Adrenal gland (tissue), 12 donors: ENCODE measurements around the gene MYG1. TPM values are rescaled to one million over a fixed set of nuclear protein-coding genes. Genes with fewer than 3 reads are reported as not detected.
A peak's percentile ranks its signal among the peaks of the same experiment; 100 is the strongest.

Experiments used
- DNase-seq, 7 donors: peaks; one replicate each; pipeline ENCODE4 v3.0.0-alpha.2; 2019 to 2020
- H3K27ac ChIP-seq, 5 donors: fragments of 200-600 bp; sonication (generic) in 4 of 5; 1 replicate in 3 of 5; 2 replicates in 2 of 5; pipeline versions ENCODE4 v1.5.1 to v1.8.0; 2016 to 2020; ENCODE audit warnings: mild to moderate bottlenecking in 1 of 5
- H3K27me3 ChIP-seq: fragments of 200-600 bp; 2 replicates; pipeline ENCODE4 v1.8.0; 2021
- H3K36me3 ChIP-seq, 2 donors: fragments of 200-600 bp; replicated peaks in 1 of 2; 1 replicate in 1 of 2; 2 replicates in 1 of 2; pipeline versions ENCODE4 v1.5.1 to v1.8.0; 2018 to 2022
- H3K4me1 ChIP-seq, 2 donors: fragments of 200-600 bp; replicated peaks in 1 of 2; 1 replicate in 1 of 2; 2 replicates in 1 of 2; pipeline versions ENCODE4 v1.5.1 to v1.8.0; 2018 to 2021
- H3K4me3 ChIP-seq, 4 donors: fragments of 200-600 bp; sonication (generic) in 3 of 4; one replicate each; pipeline ENCODE4 v1.5.1; 2016 to 2018
- H3K9me3 ChIP-seq, 3 donors: fragments of 200-600 bp; sonication (generic) in 1 of 3; replicated peaks in 1 of 3; 1 replicate in 2 of 3; 2 replicates in 1 of 3; pipeline versions ENCODE4 v1.5.1 to v1.8.0; 2016 to 2021
- CTCF ChIP-seq, 6 experiments: fragments of 450-650 bp in 4 of 6; fragments of 200-600 bp in 2 of 6; sonication (generic) in 1 of 6; IDR thresholded peaks; 1 replicate in 5 of 6; 2 replicates in 1 of 6; pipeline versions ENCODE4 v1.5.1 to v1.8.0; 2016 to 2021; ENCODE audit warnings: antibody characterized with exemption in 6 of 6, mild to moderate bottlenecking in 2 of 6, moderate library complexity in 1 of 6
- POLR2A ChIP-seq, 2 donors: fragments of 450-650 bp; IDR thresholded peaks; one replicate each; pipeline ENCODE4 v1.6.1; 2017; ENCODE audit warnings: antibody characterized with exemption in 2 of 2, mild to moderate bottlenecking in 2 of 2, moderate library complexity in 1 of 2
- WGBS, 4 donors: extraction: QIAGEN DNeasy Blood & Tissue Kit in 2 of 4; methylation state at CpG; one replicate each; pipeline versions ENCODE4 v1.1.5 to v1.1.7; 2013 to 2017; 5-methylcytosine and 5-hydroxymethylcytosine counted together
- intact Hi-C, 2 donors: fragments of 100-400 bp; cut with DNase I; formaldehyde crosslinking; loops; one replicate each; pipeline versions ENCODE4 v1.14.1 to v1.15.0; 2022 to 2023
- polyA plus RNA-seq, 3 donors: library from polyadenylated mRNA; stranded (reverse); fragments of 200-250 nt in 2 of 3; fragments of 350-450 nt in 1 of 3; fragmentation: Illumina TruSeq in 1 of 3; extraction: RNeasy Lipid Tissue Mini Kit (QIAGEN cat#74804) in 1 of 3; gene quantifications; one replicate each; pipeline ENCODE4 v1.2.3, GENCODE V29; 2013 to 2014
- total RNA-seq, 9 donors: library from RNA; depleted of rRNA in 4 of 9; stranded (reverse); fragments of >200 nt in 4 of 9; fragments of 120-200 nt in 1 of 9; fragmentation: NEBNext Ultra II Directional in 1 of 9; extraction: Animal tissue kit (Norgen Biotek cat#: 25700) in 1 of 9; gene quantifications; one replicate each; pipeline versions ENCODE4 v1.1.0 to v1.2.4, GENCODE V29; 2013 to 2023
- donor health status: healthy with polysubstance abuse.
- donor health status: Bipolar disorder and iron deficiency.
- donor health status: DM: yes; HTN: yes; CAD: no.
- donor health status: DM: no; HTN: no; CAD: no.
- donor health status: DM: no; HTN: no; CAD: no.
- donor health status: DM: yes; HTN: yes; CAD: no.

Gene MYG1
- total and polyA plus RNA-seq, 12 donors, result 45.9 to 240 (median 70.6) TPM

GRCh38 chr12:53267999-53268629, 31.4 kb upstream of the MYG1 start, which contains the start of gene ESPL1:
ESPL1 (plus strand) TSS chr12:53268299; CDS start chr12:53268767, 468 bp downstream.
- peaks cover 0 to 10% of the 10 kb centered on the region in 2 donors for H3K4me1 ChIP-seq
- H3K36me3 ChIP-seq, result no peaks in the 10 kb centered on the region
- no peaks in the 10 kb centered on the region for H3K9me3 ChIP-seq
- peak within 1 kb of the TSS in 3 of 4 donors; percentile 44 to 68 (median 53) for H3K4me3 ChIP-seq
- H3K27ac ChIP-seq, result peak within 1 kb of the TSS in 1 of 5 donors; percentile 2
- 0 to 1% (median 0%) methylated on average over 44 to 58 of the region's 58 CpGs for WGBS, 4 donors
- no peaks in the 10 kb centered on the region for H3K27me3 ChIP-seq
- intact Hi-C loops, result no loop called here
- peak; percentile 54 to 77 (median 68) for DNase-seq
- TF ChIP-seq CTCF (IDR thresholded peaks at IDR 0.05) (peak in 4 of 6 experiments; percentile 7 to 39 (median 26)), POLR2A (IDR thresholded peaks at IDR 0.05) (peak in 1 of 2 donors; percentile 13)

GRCh38 chr12:53268630-53269562, 30.6 kb upstream of the MYG1 start:
- peak overlapping the region in 1 of 5 donors; percentile 2 for H3K27ac ChIP-seq
- intact Hi-C loops, result no loop called here
- H3K4me3 ChIP-seq, result peak overlapping the region in 3 of 4 donors; percentile 44 to 68 (median 53)
- WGBS, 4 donors, result 58 to 61% (median 60%) methylated on average over 18 to 20 of the region's 20 CpGs
- no peak for DNase-seq
- peaks cover 0 to 10% of the 10 kb centered on the region in 2 donors for H3K4me1 ChIP-seq
- TF ChIP-seq CTCF (IDR thresholded peaks at IDR 0.05) (no peak), POLR2A (IDR thresholded peaks at IDR 0.05) (no peak)
- no peaks in the 10 kb centered on the region for H3K9me3 ChIP-seq
- H3K27me3 ChIP-seq, result no peaks in the 10 kb centered on the region
- H3K36me3 ChIP-seq, result no peaks in the 10 kb centered on the region

GRCh38 chr12:53274445-53274844, 25.1 kb upstream of the MYG1 start:
- TF ChIP-seq POLR2A (IDR thresholded peaks at IDR 0.05) (no peak), CTCF (IDR thresholded peaks at IDR 0.05) (no peak)
- no peak overlapping the region for H3K4me3 ChIP-seq
- WGBS, 4 donors, result 96 to 99% (median 98%) methylated on average over 5 of the region's 5 CpGs
- no peaks in the 10 kb centered on the region for H3K36me3 ChIP-seq
- H3K9me3 ChIP-seq, result no peaks in the 10 kb centered on the region
- H3K27me3 ChIP-seq, result no peaks in the 10 kb centered on the region
- DNase-seq, result no peak
- intact Hi-C loops, result no loop called here
- no peak overlapping the region for H3K27ac ChIP-seq
- no peaks in the 10 kb centered on the region for H3K4me1 ChIP-seq

- H3K9me3 ChIP-seq, result no peaks in the 10 kb centered on the region
- 94 to 100% (median 98%) methylated on average over 2 to 11 of the region's 11 CpGs for WGBS, 4 donors
- intact Hi-C loops, result no loop called here
- no peak for DNase-seq
- no peaks in the 10 kb centered on the region for H3K27me3 ChIP-seq
- no peaks in the 10 kb centered on the region for H3K36me3 ChIP-seq
- H3K4me1 ChIP-seq, result no peaks in the 10 kb centered on the region
- H3K4me3 ChIP-seq, result no peak overlapping the region
- no peak overlapping the region for H3K27ac ChIP-seq
- TF ChIP-seq CTCF (IDR thresholded peaks at IDR 0.05), result no peak
- TF ChIP-seq POLR2A (IDR thresholded peaks at IDR 0.05), result no peak
Observed at GRCh38 chr12:53276511-53276910, 23.0 kb upstream of the MYG1 start.
